NCI-H146 treated with DMSO at 0.1 percent for 48 hours (cell line): ENCODE measurements around the gene M1AP.
A peak's percentile ranks its signal among the peaks of the same experiment; 100 is the strongest.
"Not testable (repeated sequence)": the region's sequence is repeated elsewhere in the genome, so short reads cannot be mapped to it uniquely, and the experiment has no call there.

Experiments
- DNase-seq: peaks from one replicate; lab custom pipeline; 2025; ENCODE audit not compliant: unreplicated experiment; lab: John Stamatoyannopoulos, UW

M1AP gene

DNA sequence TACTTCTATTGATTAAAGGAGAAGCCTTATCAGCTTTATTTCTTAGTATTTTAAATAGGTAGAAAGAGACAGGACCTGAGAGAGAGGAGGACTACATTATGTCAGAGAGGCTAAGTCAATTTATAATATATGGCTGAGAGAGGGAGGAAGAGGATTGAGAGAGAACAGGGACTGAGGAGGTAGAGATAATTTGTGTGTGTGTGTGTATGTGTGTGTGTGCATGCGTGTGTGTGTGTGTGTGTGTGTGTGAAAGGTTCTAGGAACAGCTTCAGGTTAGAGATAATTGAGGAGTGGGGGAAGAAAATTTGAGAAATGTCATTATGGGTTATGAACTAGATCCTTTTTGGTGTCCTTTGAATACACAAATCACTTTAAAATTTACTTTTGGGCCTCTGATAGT, 78.4 kb downstream of the M1AP start:
- DNase-seq = no peak

DNA sequence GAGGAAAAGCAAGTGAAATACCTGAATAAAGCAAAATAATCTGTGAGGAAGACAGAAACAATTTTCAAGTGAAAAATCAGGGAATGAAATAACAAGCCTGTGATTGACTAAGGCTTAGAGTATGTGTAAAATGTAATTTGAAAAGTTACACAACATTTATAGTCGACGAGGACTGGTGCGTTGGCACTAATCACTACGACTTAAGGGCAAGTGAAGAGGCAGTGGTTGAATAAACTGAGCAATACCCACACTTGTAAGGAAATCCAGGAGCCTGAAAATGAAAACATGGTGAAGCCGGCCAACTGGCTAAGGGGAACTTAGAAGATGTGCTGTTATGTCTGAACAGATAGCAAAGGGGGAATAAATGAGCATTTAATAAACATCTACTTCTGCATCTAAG, 80.2 kb downstream of the M1AP start:
- DNase-seq = no peak

DNA sequence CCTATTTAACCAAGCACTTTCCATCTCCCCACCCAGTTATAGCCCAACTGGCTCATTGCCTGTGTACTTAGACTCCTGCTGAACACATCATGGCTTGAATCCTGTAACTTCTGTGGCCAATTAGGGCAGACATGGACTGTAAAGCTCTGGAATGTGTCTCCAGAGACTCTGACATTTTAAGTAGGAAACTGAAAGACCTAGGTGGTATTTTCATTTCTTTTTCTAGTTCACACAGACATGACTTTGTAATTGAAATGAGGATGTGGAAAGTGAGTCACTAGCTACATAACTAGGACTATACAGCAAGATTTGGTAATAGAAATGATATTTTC, 81.4 kb downstream of the M1AP start:
- no peak for DNase-seq

DNA sequence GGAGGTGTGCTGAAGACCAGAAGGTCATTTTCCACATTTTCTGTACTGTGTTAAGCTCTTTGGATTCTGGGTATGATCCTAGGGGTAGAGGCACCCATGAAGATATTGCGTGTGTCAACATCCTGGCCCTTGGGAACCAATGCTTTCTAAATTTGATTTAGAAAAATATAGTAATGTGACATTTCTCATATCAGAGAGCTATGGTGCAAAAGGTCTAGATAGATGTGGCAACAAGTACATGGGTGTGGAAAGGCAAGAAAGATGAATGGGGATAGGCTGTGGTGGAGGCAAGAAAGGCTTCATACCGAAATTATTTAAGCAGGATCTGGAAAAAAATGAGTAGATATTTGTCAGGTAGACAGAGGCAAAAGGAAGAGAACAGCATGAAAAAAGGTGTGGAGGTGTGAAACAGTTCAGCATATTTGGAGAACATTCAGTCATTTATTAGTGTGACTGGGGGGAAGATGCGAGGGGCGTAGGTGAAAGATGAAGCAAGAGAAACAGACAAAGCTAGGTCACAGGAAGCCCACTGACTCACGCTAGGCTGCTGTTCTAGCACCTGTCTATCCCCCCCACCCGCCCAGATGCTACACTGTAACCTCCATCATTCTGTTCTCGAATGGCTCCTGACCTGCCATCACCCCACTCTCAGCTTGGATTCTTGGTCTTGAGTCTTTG, 81.9 kb downstream of the M1AP start:
- DNase-seq = no peak

DNA sequence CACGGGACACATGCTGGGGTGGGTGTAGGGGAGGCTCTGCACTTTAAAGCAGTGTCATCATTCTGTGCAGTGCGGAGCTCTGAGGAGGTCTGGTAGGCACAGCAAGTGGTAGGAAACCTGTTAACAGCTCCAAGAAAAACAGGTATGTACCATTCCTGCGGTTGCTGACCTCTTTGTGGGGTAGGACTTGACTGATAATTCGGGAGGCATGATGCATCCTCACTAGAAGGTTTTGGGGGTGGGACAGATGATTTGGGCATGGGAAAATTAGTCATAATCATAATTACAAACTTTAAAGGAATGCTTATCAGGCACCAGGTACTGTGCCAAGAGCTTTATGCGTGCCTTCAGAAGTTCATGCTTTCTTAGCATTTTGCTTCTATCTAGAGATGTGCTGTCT, 83.9 kb downstream of the M1AP start:
- no peak for DNase-seq

DNA sequence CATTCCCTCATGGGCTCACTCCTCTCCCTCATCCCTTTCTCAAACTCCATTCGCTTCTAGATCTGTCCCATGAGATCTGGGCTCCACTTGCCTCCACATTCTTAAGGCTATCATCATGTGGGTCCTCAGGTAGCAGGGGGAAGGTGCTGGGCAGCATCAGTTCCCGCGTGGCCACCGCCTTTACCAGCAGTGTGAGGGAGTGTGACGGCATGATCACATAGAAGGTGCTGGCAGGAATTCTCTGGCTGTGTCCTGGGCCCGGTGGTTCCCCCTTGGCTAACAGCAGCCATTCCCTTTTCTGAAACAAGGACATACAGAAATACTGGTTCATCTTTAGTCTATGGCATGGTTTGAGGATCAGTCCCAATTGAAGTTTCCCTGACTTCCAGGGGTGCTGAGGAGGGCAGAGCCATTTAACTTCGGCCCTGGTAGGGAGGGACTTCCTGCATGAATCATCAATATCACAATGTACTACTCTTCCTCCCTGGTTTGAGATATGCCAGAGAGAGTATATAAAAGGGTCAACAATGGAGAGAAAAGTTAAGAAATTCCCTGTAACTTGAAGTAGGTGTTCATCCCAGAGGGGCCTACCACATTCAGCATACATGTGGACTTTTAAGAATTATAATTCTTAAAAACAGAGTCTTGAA, 85.9 kb downstream of the M1AP start:
- no peak for DNase-seq

DNA sequence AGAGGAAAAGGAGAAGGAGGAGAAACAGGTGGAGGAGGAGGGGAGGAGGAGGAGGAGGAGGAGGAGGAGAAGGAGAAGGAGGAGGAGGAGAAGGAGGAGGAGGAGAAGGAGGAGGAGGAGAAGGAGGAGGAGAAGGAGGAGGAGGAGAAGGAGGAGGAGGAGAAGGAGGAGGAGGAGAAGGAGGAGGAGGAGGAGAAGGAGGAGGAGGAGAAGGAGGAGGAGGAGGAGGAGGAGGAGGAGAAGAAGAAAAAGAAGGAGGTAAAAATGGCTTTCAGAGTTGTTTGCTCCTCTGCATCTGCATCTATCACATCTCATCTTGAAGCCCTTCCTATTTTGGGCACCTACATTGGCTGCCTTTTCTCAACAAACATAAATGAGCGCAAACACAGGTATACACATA, 87.1 kb downstream of the M1AP start:
- DNase-seq = not testable (repeated sequence)

DNA sequence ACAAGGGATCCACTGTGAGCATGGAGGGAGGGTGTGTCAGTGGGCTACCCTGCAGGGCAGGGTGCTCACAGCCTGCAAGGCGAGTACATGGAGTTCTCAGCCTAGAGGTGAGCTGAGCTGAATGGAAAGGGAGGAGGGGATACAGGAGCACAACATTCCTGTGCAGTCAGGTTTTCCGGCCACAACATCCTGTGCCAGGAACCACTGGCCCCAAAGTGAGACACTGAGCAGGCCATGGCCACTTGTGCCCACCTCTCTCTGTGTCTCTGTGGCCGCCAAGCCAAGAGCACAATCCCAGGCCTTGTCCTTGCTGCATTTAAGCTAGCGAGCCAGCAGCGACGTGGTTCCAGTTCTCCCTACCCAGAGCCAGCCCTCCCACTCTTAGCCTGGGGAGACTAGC, 87.5 kb downstream of the M1AP start:
- no peak for DNase-seq

DNA sequence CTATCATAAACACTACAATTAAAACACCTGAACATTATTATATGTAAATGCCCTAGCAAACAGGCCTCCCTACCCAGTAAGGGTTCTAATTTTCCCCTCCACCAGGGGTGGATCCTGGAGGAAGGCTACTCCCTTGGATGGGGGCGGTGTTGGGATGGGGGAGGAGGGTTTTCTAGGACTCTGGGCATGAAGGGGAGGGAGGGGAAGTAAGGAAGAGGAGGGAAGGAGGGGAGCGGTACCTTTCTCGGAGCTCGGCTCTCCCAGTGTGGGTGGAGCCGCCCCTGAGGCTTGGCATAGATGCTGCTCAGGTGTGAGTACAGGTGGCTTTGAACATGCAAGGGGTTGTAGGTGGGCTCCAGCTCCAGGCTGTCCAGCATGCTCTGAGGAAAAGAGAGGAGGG, 88.2 kb downstream of the M1AP start:
- peak; percentile 31 for DNase-seq

DNA sequence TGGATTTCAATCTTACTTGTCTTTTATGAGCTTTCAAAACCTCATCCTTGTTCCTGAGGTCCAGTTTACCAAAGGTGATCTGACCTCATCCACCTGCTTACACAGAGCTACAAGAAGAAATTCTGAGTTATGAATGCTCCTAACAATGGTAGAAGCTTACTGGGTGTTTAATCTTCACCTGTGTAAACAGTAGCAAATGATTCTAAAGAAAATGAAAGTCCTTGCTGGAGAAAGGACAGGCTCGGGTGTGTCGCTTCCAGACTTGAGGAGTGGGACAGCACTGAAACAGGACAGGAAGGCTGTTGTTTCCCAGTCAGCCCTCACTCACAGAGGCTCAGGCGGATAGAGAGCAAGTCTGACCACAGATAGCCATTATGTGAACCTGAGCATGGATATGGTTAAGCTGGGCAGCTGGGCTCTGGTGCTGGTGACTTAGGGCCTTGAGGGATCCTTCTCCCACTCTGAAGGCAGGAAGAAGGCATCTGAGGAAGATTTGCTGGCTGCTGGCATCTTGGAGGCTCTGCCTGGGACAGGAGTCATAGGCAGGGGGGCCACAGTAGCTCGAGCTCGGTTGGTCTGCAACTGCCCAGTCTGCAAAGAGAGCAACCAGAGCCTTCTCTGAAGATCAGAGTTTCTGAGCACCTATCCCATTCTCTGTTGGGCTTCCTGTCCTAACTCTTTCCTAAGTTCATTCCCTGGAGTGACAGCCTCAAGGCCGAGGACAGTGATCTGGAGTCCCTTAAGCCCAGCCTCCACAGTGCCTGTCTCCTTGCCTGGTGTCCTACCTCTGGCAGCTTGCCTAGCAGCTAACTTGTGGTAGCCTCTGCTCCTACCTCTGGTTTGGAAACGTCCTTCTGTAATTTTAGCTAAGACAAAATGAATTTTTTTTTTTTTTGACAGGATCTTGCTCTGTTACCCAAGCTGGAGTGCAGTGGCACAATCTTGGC, 89.6 kb downstream of the M1AP start:
- no peak for DNase-seq

DNA sequence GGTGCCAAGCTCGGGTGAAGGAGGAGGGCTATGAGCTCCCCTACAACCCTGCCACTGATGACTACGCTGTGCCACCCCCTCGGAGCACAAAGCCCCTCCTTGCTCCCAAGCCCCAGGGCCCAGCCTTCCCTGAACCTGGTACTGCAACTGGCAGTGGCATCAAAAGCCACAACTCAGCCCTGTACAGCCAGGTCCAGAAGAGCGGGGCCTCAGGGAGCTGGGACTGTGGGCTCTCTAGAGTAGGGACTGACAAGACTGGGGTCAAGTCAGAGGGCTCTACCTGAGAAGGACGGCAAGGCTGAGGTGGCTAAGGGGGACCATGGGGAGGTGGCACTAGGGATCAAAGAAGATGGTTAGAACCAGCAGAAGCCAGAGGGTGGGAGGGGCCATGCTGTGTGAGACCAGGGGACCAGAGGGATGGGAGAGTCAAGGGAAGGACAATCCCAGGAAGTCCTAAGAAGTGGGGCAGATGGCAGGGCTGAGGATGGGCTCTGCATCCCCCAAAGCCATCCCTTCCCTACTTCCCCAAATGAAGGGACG, 91.2 kb downstream of the M1AP start:
- no peak for DNase-seq

DNA sequence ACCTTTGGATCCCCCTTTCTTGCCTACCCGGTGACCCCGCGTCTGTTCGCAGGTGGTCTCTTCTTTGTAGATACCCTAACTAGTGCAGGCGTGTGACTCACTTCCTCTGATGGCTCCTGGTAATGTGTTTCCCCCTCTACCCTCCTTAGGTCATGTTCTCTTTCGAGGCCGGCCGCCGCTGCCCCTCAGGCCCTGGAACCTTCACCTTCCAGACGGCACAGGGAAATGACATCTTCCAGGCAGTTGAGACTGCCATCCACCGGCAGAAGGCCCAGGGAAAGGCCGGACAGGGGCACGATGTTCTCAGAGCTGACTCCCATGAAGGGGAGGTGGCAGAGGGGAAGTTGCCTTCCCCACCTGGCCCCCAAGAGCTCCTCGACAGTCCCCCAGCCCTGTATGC, 92.0 kb downstream of the M1AP start:
- no peak for DNase-seq

DNA sequence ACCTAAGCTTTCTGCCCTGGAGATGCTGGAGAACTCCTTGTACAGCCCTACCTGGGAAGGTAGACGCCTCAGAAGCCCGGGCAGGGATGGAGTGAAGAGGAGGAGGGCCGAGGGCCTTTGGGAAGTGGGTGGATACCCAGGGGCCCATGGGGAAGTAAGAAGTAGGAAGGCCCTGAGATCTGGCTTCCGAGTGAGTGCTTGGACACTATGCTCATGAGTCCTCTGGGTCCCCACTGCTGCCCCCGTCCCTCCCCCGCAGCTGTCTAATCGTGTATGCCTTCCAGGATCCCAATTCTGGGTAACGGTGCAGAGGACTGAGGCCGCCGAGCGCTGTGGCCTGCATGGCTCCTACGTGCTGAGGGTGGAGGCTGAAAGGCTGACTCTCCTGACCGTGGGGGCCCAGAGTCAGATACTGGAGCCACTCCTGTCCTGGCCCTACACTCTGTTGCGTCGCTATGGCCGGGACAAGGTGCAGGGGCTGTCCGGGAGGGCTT, 92.5 kb downstream of the M1AP start:
- DNase-seq = no peak

DNA sequence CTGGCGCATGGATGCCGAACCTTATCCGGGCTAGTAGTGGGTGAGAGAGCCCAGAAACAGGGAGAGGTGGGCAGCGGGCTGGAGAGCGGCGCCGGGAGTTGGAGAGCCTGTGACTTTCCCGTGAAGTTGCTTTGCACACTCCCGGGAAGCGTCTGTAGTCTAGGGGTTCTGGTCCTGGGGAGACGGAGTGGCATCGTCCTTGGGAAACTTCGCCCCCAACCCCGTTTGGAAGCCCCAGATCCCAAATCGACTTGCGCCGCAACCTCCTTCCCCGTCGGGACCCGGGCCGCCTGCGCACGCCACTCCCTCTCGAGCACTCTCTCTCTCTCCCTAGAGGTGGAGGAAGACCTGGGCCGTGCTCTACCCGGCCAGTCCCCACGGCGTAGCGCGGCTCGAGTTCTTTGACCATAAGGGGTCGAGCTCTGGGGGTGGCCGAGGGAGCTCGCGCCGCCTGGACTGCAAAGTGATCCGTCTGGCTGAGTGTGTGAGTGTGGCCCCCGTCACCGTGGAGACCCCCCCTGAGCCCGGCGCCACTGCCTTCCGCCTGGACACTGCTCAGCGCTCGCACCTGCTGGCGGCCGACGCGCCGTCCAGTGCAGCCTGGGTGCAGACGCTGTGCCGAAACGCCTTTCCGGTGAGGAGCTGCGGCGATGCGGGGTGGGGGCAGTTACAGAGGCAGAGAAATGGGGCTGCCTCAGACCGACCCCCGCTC, 93.2 kb downstream of the M1AP start:
- DNase-seq = no peak

DNA sequence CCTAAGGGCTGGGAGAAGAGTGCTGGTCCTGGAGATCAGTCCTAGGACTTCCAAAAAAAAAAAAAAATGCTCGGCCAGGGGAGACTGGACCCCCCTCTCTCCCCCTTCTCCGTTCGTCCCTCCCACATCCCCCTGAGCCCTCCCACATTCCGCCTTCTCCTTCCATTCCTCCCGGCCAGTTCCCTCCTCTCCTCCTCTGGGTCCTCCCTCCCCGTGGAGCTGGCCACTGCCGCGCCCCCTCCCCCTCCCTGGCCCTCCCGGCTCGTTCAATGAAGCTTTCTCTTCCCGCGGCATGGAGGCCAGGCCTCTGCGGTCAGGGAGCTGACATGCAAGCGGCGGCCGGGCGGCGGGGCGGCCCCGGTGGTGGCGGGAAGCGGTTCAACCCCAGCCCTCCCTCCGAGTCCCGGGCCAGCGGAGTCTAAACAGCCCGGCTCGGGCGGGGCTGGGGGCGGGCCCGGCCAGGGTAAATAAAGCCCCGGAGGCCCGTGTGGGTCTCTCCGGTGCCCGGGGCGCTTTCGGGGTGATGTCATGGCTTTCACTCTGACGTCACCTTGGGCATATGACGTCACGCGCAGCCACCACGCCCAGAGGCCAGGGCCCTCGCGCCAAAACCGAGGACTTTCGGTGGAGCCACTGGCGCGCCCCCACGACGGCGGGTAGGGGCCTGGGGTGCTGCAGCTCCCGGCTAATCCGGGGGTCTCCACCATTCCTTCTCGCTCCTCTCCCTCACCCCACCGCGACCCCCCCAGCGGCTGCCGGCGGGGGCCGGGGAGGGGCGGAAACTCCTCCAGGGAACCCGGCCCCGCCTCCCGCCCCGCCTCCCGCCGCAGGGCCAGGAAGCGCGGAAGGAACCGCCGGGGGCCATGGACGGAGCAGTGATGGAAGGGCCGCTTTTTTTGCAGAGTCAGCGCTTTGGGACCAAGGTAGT, 94.0 kb downstream of the M1AP start, which contains the start of the genes DOK1 and LOXL3:
Gene DOK1, plus strand, starts transcription at position 829 of the 928 bp plus-strand sequence. Its CDS starts 35 bp downstream, at position 864.
Gene LOXL3, minus strand, starts transcription at position 51 of the 928 bp plus-strand sequence. CDS start 1,308 bp downstream, outside the sequence.
- peak; percentile 71 for DNase-seq

DNA sequence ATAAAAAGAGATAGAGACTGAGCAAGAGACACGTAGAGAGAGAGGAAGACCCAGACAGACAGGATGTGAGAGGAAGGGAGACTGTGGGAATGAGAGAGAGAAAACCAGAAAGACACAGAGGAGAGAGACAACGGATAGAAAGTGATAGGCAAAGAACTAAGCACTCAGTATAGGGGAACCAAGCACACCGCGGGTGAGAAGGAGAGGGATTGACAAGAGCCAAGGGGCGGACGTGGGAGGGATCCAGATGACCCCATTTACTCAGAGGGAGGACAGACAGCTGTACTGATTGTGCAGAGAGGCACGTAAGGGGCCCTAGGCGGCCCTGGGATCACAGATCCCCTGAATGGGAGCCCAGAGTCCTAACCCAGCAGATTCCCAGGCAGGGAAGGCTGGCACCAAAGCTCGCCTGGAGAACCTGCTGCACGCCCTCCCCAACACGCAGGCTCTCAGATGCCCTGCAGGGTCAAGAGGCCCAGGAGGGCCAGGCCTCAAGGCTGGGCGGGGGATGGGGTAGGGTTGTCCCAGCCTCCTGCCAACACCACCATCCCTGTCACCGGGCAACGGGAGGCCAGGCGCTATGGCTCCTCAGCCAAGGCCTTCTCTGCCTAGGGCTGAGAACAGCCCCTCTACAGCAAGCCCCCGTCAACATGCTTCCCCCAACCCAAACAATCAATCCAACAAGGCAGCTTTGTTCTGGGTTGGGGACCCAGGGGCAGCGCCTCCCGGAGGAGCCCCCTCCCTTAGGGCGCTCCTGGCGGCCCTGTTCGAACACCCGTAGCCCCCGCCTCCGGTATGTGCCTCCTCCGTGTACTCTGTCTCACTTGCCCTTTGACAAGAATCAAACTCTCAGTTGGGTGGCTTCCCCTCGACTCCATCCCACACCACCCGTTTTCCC, 95.0 kb downstream of the M1AP start:
- DNase-seq = no peak

DNA sequence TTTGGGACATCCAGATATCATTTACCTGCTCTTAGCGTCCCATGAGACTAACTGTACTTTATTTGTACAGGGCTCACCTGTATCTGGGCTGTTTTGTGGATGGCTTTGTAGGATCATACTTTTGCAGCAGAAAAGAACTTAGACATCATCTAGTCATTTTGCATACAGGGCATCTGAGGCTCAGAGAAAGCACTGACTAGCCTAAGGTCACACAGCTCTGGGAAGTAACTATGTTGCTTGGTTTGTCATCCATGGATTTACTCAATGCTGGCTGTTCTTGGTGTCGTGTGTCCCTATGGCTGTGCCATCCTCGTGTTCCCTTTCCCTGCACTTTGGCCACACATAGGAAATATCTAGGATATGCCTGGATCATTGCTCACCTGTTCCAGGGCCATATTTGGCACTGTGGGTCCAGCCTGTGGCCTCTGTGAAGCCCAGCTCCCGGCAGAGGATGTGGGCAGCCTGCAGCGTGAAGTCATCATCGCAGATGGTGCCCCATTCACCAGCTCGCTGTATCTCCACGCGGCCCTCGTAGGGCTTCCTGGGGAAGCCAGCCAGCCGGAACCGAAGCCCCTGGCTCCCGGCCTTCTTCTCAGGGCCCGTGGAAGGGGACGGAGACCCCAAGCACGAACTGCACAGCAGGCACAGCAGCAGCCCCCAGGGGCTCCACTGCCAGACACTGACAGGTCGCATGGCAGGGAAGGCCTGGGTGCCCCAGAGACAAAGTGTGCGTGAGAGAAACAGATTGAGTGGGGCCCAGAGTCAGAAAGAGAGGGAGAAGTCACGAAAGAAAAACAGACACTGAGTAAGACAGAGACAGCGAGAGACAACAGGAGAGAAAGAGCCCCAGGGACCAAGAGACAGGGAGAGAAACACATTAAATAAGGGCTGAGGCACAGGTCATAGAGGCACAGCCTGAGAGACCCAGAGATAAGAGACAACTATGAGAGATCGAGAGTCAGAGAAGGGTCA, 95.9 kb downstream of the M1AP start:
- no peak for DNase-seq
